Pancreas (tissue), 10 donors: ENCODE results near the gene SCNN1A. TPM values are rescaled to one million over a fixed set of nuclear protein-coding genes. Genes with fewer than 3 reads are reported as not detected.

Experiments used
- ATAC-seq, 4 donors: fragments of 200-7000 bp; cut with Tn5 transposase; one replicate each; pipeline versions ENCODE4 v1.8.0 to v1.9.1; 2020; ENCODE audit warnings: mild to moderate bottlenecking in 4 of 4, moderate library complexity in 4 of 4
- DNase-seq, 6 donors: peaks; one replicate each; pipeline ENCODE4 v3.0.0-alpha.2; 2020
- FAIRE-seq: peaks from 2 replicates; lab custom pipeline; 2012; peaks lifted over from hg19 to GRCh38; lab: Jason Lieb, UNC
- H3K27ac ChIP-seq, 4 donors: fragments of 200-600 bp; sonication (generic); 1 replicate in 3 of 4; 2 replicates in 1 of 4; pipeline versions ENCODE4 v1.5.0 to v1.8.0; 2020
- H3K27me3 ChIP-seq, 4 donors: fragments of 200-600 bp; one replicate each; pipeline ENCODE4 v1.8.0; 2021
- H3K36me3 ChIP-seq, 3 donors: fragments of 200-600 bp; sonication (generic) in 1 of 3; one replicate each; pipeline versions ENCODE4 v1.5.0 to v1.8.0; 2020 to 2021
- H3K4me1 ChIP-seq, 3 donors: fragments of 200-600 bp; one replicate each; pipeline ENCODE4 v1.8.0; 2021
- H3K4me3 ChIP-seq, 4 donors: fragments of 200-600 bp; sonication (generic) in 2 of 4; one replicate each; pipeline versions ENCODE4 v1.5.0 to v1.8.0; 2020 to 2021
- H3K9me3 ChIP-seq, 4 donors: fragments of 200-600 bp; one replicate each; pipeline ENCODE4 v1.8.0; 2021
- CTCF ChIP-seq, 4 donors: fragments of 200-600 bp; sonication (generic) in 3 of 4; IDR thresholded peaks; one replicate each; pipeline versions ENCODE4 v1.5.0 to v1.8.0; 2021; ENCODE audit warnings: antibody characterized with exemption in 4 of 4
- WGBS, 2 donors: extraction: QIAGEN DNeasy Blood & Tissue Kit; methylation state at CpG; one replicate each; pipeline ENCODE4 v1.1.7; 2013; 5-methylcytosine and 5-hydroxymethylcytosine counted together
- intact Hi-C, 3 donors: fragments of 100-400 bp; cut with DNase I; formaldehyde crosslinking; loops; one replicate each; pipeline versions ENCODE4 v1.11.1 to v1.14.2; 2022
- polyA plus RNA-seq, 2 donors: library from polyadenylated mRNA; stranded (reverse); fragments of 200-250 nt; gene quantifications; one replicate each; pipeline ENCODE4 v1.2.3, GENCODE V29; 2013
- total RNA-seq, 6 donors: library from RNA; stranded (reverse); fragmentation: NEBNext Ultra II Directional in 4 of 6; extraction: Animal tissue kit (Norgen Biotek cat#: 25700) in 4 of 6; gene quantifications; one replicate each; pipeline versions ENCODE4 v1.2.1 to v1.2.4, GENCODE V29; 2021 to 2023
- donor health status: healthy with polysubstance abuse.
- donor health status: DM: no; HTN: no; CAD: no; lungs with moderate emphysema.
- donor health status: DM: no; HTN: no; CAD: no.
- donor health status: control.
- donor health status: control.
- donor health status: Bipolar disorder and iron deficiency.
- donor health status: DM: yes; HTN: yes; CAD: no.
- donor health status: DM: no; HTN: no; CAD: no.
- donor health status: DM: no; HTN: no; CAD: no.
- donor health status: DM: yes; HTN: yes; CAD: no.

The SCNN1A gene
- total and polyA plus RNA-seq, 8 donors: 21.0 to 87.8 (median 39.9) TPM

GRCh38 chr12:6334940-6335450, 40.4 kb downstream of the SCNN1A start:
- H3K9me3 ChIP-seq: no peaks in the 10 kb centered on the region
- H3K4me1 ChIP-seq: peaks cover 30 to 47% (median 35%) of the 10 kb centered on the region in 3 donors
- ATAC-seq (peak in 3 of 4 donors; percentile 0 to 23 (median 3)), FAIRE-seq (no peak), DNase-seq (peak in 1 of 6 donors; percentile 55)
- no peaks in the 10 kb centered on the region for H3K27me3 ChIP-seq
- WGBS, 2 donors: 10 to 14% methylated on average over 13 of the region's 13 CpGs
- H3K36me3 ChIP-seq: peaks cover 7 to 35% (median 20%) of the 10 kb centered on the region in 3 donors
- peak overlapping the region in 2 of 4 donors; percentile 34 to 90 for H3K4me3 ChIP-seq
- peak overlapping the region; percentile 93 to 99 (median 96) for H3K27ac ChIP-seq
- intact Hi-C loops: no loop called here
- TF ChIP-seq CTCF (IDR thresholded peaks at IDR 0.05): no peak

DNA sequence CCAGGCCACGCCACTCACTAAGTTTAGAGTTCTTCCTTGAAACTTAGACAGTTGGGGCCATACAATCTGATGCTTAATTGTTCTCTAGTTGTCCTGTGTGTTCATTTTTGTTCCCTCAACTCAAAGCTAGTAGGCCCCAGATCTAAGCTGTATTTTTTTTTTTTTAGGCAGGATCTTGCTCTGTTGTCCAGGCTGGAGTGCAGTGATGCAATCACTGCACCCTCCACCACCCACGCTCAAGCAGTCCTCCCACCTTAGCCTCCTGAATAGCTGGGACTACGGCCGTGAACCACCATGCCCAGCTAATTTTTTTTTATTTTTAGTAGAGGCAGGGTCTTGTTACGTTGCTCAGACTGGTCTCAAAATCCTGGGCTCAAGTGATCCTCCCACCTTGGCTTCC, 41.0 kb downstream of the SCNN1A start:
- intact Hi-C loops: no loop called here

GRCh38 chr12:6333566-6333965, 41.8 kb downstream of the SCNN1A start:
- 84 to 88% methylated on average over 9 of the region's 9 CpGs for WGBS, 2 donors
- intact Hi-C loops: no loop called here
- H3K4me3 ChIP-seq: no peak overlapping the region

More for the DNA sequence above, 41.0 kb downstream of the SCNN1A start:
- no peaks in the 10 kb centered on the region for H3K27me3 ChIP-seq
- H3K36me3 ChIP-seq: peaks cover 10 to 42% (median 26%) of the 10 kb centered on the region in 3 donors
- peak overlapping the region; percentile 93 to 99 (median 96) for H3K27ac ChIP-seq
- TF ChIP-seq CTCF (IDR thresholded peaks at IDR 0.05): no peak
- no peak for FAIRE-seq
- H3K4me1 ChIP-seq: peaks cover 30 to 45% (median 35%) of the 10 kb centered on the region in 3 donors
- H3K9me3 ChIP-seq: no peaks in the 10 kb centered on the region
- no peak for DNase-seq
- 60 to 73% methylated on average over 5 of the region's 5 CpGs for WGBS, 2 donors
- peak overlapping the region in 2 of 4 donors; percentile 34 to 90 for H3K4me3 ChIP-seq
- no peak for ATAC-seq

DNA sequence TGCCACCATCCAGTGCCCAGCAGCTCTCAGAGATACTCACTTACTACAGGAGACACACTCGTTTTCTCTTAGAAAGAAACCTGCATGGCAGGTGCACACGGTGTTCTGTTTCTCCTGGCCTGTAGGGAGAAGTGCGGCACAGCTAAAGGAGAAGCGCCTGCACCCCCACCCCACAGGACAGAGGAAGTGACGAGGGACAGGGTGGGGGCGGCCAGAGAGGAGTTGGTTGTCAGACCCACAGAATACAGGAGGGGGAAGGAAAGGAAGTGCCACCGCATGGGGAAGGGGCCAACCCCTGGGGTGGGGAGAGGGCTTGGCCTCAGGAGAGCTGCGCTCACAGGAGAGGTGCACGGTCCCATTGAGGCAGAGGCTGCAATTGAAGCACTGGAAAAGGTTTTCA, 42.3 kb downstream of the SCNN1A start:
- Histone ChIP-seq H3K4me1 (peaks cover 30 to 32% (median 32%) of the 10 kb centered on the region in 3 donors), H3K27ac (peak overlapping the region in 3 of 4 donors; percentile 93 to 99 (median 97)), H3K36me3 (peaks cover 19 to 55% (median 39%) of the 10 kb centered on the region in 3 donors), H3K4me3 (no peak overlapping the region), H3K27me3 (no peaks in the 10 kb centered on the region), H3K9me3 (no peaks in the 10 kb centered on the region)
- FAIRE-seq (no peak), DNase-seq (no peak), ATAC-seq (no peak)
- no peak for TF ChIP-seq CTCF (IDR thresholded peaks at IDR 0.05)
- intact Hi-C loops: no loop called here
- WGBS, 2 donors: 80 to 85% methylated on average over 9 of the region's 9 CpGs

More at GRCh38 chr12:6333566-6333965, 41.8 kb downstream of the SCNN1A start:
- no peak for TF ChIP-seq CTCF (IDR thresholded peaks at IDR 0.05)
- no peaks in the 10 kb centered on the region for H3K9me3 ChIP-seq
- H3K36me3 ChIP-seq: peaks cover 18 to 50% (median 34%) of the 10 kb centered on the region in 3 donors
- H3K4me1 ChIP-seq: peaks cover 30 to 37% (median 35%) of the 10 kb centered on the region in 3 donors
- DNase-seq (no peak), ATAC-seq (no peak), FAIRE-seq (no peak)
- H3K27ac ChIP-seq: peak overlapping the region; percentile 93 to 99 (median 96)
- no peaks in the 10 kb centered on the region for H3K27me3 ChIP-seq

- no peak overlapping the region for H3K4me3 ChIP-seq
- TF ChIP-seq CTCF (IDR thresholded peaks at IDR 0.05): no peak
- H3K4me1 ChIP-seq: peaks cover 25 to 28% (median 27%) of the 10 kb centered on the region in 3 donors
- ATAC-seq (no peak), DNase-seq (no peak), FAIRE-seq (no peak)
- intact Hi-C loops: no loop called here
- 81 to 95% methylated on average over 4 of the region's 4 CpGs for WGBS, 2 donors
- H3K36me3 ChIP-seq: peaks cover 19 to 56% (median 39%) of the 10 kb centered on the region in 3 donors
- no peaks in the 10 kb centered on the region for H3K9me3 ChIP-seq
- H3K27me3 ChIP-seq: no peaks in the 10 kb centered on the region
- no peak overlapping the region for H3K27ac ChIP-seq
These were observed 42.9 kb downstream of the SCNN1A start for GRCh38 chr12:6332459-6332858.
